Putamen (tissue), 1 donor: ENCODE data around the gene ODF2L.

Experiments used
- DNase-seq: peaks from one replicate; pipeline ENCODE4 v3.0.0-alpha.2; 2016; ENCODE audit warnings: low spot score

Gene ODF2L

DNA sequence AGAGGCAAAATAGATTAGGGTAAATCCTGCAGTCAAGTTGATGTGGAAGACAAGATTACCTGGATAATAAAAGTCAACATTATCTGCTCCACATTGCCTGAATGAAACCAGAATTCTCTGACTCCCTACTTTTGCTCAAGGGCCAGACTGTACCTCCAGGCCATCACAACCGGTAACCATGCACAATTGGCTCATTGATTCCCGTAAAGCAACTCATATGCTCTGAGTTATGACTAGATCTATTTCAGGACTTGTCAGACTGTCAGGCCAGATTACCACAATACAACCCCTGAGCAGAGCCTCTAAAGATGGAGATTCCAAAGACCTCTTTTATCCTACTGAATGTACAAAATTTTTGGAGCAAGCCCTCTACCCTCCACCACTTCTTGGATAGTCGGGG lies 90.4 kb downstream of the ODF2L start:
- no peak for DNase-seq

DNA sequence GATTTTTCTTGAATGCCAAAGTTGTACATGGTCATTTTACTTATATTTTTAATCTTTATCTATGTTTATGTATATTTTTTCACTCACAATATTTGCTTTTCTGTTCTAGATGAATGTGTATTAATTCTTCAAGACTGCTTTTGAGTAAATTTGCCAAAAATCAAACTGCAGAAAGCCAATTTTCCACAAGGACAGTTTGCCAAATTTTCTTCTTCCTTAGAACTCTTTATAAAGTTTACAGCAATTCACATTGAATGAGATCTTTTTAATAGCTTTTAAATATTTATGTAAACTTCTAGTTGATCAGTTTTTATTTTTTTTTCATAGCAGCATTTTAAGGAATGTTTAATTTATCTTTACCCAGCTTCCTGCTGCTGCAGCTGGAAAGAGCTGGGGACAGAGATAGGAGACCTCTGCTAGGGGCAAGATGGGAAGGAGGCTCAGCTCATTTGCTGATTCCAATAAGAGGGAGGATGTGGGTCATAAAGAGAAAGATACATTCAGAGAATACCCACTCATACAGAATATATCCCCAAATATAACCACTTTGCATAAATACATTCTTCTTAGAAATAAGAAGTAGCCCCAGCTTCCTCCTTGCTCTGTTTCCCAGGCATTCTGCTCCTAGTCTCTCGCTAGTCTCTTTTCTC lies 93.0 kb downstream of the ODF2L start:
- no peak for DNase-seq
